ENCODE data around the gene CTNS.

Gene CTNS

DNA sequence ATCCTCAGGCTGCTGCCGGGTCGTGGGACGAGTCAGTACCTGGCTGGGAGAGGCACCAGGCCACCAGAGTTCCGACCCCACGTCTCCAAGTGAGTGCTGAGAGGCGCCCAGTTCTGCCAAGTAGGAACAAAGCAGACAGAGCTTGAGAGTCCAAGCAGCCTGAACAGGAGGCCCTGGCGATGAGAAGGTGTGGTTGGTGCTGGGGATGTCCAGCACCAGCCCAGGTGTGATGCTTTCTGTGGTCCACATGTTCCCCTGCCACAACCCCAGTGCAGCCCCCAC, 21.0 kb downstream of the CTNS start:
- TF ChIP-seq, protein P1, sequence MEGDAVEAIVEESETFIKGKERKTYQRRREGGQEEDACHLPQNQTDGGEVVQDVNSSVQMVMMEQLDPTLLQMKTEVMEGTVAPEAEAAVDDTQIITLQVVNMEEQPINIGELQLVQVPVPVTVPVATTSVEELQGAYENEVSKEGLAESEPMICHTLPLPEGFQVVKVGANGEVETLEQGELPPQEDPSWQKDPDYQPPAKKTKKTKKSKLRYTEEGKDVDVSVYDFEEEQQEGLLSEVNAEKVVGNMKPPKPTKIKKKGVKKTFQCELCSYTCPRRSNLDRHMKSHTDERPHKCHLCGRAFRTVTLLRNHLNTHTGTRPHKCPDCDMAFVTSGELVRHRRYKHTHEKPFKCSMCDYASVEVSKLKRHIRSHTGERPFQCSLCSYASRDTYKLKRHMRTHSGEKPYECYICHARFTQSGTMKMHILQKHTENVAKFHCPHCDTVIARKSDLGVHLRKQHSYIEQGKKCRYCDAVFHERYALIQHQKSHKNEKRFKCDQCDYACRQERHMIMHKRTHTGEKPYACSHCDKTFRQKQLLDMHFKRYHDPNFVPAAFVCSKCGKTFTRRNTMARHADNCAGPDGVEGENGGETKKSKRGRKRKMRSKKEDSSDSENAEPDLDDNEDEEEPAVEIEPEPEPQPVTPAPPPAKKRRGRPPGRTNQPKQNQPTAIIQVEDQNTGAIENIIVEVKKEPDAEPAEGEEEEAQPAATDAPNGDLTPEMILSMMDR (IDR thresholded peaks at IDR 0.05; ENCODE audit: insufficient read depth, low read depth, low read length, missing control alignments) = no peak
- H3K4me3 ChIP-seq (ENCODE audit: low read length) = no peak overlapping the region
- DNase-seq (ENCODE audit: low read depth) = no peak

DNA sequence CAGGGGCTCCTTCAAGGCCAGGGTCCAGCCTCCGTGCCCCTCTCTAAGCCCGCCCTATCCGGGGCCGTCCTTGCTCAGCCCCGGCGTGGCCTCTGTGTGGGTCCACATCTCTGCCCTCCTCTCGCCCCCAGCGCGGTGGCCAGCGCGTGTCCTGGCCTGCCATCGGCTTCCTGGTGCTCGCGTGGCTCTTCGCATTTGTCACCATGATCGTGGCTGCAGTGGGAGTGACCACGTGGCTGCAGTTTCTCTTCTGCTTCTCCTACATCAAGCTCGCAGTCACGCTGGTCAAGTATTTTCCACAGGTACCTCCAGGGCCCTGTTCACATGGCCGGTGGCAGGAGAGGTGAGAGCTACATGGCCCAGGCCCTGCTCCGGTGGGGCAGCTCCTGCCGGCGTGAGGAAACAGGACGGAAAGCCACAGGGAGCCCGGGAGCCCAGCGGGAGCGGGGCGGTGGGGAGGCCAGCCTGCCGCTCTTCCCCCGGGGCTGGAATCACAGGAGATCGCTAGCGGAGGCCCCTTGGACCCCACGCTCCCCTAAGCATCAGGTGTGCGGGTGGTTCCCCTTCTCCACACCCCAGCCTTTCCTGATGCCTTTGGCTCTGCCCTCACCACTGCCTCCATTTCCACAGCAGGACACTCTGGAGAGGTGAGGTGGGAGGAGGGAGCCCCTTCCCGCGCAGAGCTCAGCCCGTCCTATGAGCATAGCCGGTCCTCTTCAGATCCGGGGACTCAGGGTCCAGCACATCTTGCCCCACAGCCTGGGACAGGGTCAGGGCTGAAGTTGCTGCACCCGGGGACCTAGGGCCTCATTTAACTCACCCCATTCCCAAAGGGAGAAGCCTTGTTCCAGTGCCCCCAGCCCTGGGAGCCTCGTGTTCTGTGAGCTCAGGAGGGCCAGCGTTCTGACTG, 21.6 kb downstream of the CTNS start:
- TF ChIP-seq, protein P1 (IDR thresholded peaks at IDR 0.05; ENCODE audit: insufficient read depth, low read depth, low read length, missing control alignments) = no peak
- no peak for DNase-seq (ENCODE audit: low read depth)
- no peak overlapping the region for H3K4me3 ChIP-seq (ENCODE audit: low read length)

DNA sequence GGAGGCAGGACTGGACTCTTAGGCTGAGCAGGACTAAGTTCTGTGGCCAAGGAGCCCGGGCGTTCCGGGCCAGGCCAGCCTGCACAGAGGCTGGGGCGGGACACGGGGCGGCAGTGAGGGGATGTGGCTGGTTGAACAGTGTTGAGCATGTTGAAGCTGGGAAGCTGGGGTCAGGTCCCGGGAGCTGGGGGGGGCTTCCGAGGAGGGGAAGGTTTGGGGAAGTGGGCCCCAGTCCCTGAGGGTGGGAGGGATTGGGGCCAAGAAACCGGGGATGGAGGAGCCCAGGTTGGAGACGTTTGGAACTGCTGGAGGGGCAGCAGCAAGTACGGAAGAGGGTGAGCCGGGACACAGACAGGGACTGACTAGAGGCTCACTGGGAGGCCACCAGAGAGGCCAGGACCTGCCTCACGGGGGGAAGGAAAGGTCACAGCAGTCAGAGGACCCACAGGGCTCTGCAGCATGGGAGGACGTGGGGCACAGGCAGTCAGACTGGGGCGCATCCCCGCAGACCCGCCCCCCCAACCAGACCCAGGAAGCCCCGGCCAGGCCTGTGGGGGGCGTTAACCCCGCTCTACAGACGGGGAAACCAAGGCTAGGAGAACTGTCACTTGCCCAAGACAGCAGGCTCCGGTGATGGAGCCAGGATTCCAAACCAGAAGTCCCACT, 22.4 kb downstream of the CTNS start:
- H3K4me3 ChIP-seq (ENCODE audit: low read length) = no peak overlapping the region
- DNase-seq (ENCODE audit: low read depth) = no peak
- TF ChIP-seq, protein P1 (IDR thresholded peaks at IDR 0.05; ENCODE audit: insufficient read depth, low read depth, low read length, missing control alignments) = no peak

DNA sequence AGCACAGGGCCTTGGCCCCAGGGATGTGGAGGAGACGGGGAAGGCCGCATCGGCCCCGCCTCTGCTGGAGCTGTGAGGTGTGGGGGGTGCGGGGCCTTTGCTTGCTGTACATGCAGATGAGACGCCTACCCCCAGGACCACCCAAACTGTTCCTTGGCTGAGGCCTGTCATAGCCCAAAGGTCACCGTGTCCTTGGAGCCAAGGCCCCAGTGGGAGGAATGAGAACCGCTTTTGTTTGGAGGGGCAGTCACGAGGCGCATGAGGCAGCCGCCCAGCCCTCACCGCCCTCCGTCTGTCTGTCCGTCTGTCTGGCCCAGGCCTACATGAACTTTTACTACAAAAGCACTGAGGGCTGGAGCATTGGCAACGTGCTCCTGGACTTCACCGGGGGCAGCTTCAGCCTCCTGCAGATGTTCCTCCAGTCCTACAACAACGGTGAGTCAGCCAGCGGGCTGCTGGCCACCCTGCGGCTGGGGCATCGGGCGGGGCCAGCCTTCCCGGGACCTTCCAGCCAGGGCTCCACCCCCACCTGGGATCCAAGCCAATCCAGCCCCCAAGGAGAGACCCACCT, 23.1 kb downstream of the CTNS start:
- no peak overlapping the region for H3K4me3 ChIP-seq (ENCODE audit: low read length)
- peak; percentile 76 for DNase-seq (ENCODE audit: low read depth)
- TF ChIP-seq, protein P1 (IDR thresholded peaks at IDR 0.05; ENCODE audit: insufficient read depth, low read depth, low read length, missing control alignments) = no peak

DNA sequence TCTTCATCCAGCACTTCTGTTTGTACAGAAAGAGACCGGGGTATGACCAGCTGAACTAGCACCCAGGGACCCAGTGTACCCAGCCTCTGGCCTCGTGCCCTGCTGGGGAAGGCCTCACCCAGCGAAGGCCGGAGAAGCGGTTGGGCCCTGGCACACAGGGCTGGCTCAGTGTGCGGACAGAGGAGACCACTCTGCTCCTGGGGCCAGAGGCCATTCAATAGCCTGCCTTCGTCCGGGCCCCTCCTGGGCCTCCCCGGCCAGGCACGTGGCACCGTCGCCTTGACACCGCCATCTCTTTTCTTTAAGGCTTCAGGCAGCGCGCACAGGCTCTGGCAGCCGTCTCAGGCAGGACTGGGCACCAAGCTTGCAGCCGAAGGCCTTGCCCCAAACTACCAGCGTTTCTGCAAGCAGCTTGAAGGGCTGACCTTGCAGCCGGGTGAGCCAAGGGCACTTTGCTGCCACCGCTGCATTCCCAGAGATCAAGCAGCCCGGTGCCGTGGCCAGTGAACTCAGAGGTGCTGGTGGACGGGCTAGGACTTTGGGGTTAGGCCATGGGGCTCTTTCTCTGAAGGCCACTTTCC, 23.8 kb downstream of the CTNS start:
- DNase-seq (ENCODE audit: low read depth) = no peak
- no peak overlapping the region for H3K4me3 ChIP-seq (ENCODE audit: low read length)
- TF ChIP-seq, protein P1 (IDR thresholded peaks at IDR 0.05; ENCODE audit: insufficient read depth, low read depth, low read length, missing control alignments) = no peak

DNA sequence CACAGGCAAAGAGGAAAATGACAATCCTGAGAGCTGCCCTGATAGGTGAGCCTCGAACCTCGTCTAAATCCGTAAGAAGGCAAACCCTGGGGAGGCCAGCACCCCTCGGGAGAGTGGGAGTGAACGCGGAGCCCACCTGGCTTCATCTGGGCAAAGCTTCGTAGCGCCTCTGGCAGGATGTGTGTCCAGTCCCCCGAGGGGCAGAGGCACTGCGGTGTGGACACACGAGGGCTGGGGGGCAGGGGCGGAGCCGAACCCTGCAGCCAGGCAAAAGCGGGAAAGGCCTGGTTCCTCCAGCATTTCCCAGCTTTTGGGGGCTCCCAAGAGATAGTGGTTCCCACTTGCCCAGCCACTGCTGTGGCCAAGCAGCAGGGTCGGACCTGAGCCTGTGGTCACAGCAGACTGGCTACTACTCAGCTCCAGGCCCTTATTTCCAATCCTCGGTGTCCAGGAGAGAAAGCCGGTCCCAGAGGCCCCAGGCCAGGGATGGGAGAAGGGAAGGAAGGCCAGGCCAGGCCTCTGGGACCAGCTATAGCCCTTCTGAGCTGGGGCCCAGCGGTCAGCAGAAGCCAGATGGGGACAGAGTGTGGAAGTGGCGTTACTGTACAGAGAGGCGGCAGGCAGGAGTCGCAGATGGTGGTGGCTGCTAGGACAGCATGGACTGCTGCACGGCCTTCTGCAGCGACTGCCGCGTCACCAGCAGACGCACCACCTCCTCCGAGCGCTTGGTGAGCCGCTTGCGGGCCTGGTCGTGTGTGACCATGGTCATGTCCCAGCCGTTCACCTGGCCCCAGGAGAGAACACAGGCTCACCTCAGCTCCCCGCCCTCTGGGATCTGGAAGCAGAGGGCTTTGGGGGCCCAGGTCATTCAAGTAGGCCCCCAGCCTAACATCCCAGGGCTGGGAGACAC, 26.8 kb downstream of the CTNS start:
- no peak for DNase-seq (ENCODE audit: low read depth)
- no peak overlapping the region for H3K4me3 ChIP-seq (ENCODE audit: low read length)
- TF ChIP-seq, protein P1 (IDR thresholded peaks at IDR 0.05; ENCODE audit: insufficient read depth, low read depth, low read length, missing control alignments) = no peak

Measured in epithelial cell of esophagus (primary cell).